Measurements from ENCODE around the gene HBM.
"Not testable (repeated sequence)": the region's sequence is repeated elsewhere in the genome, so short reads cannot be mapped to it uniquely, and the experiment has no call there.

The HBM gene

DNA sequence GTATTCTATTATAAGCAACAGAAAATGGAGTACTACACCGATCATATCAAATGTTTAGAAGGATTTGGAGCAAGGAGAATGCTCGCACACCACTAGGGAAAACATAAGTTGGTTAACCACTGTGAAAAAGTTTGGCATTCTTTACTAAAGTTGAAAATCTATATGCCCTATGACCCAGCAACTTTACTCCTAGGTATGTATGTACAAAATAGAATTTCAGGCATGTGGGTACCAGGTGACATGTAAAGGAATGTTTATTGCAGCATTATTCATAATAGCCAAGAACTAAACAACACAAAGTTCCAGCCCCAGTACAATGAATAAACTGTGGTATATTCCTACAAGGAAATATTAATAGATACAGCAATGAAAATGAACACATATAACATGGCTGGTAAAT lies 19.1 kb upstream of the HBM start:
- DNase-seq (ENCODE audit: low read depth), result no peak

DNA sequence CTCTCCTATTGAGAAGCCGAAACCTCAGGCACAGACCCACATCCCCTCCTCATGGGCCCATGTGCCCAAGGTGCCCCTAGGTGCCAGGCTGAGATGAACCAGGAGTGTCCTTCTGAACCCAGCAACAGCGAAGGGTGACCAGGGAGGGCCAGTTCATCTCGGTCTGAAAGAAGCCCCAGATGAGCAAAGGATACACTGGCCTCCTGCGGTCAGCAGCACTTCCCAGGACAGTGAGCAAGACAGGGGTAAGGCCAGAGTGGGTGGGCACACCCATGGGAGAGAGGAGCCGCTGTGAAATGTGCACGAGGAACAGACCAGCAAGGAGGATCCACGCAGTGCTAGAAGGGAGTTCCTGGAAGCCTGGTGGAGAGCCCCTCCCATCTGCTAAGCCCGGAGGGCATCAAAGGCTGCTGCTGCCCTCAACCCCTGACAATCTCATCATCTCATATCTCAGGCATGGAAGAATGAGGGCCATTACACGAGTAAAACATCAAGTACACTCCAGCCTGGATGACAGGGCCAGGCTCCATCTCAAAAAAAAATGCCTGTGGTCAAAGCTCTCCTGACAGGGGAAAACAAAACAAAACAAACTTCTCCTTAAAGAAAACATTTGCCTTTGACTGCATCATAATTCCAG lies 16.6 kb upstream of the HBM start:
- no peak for DNase-seq (ENCODE audit: low read depth)

DNA sequence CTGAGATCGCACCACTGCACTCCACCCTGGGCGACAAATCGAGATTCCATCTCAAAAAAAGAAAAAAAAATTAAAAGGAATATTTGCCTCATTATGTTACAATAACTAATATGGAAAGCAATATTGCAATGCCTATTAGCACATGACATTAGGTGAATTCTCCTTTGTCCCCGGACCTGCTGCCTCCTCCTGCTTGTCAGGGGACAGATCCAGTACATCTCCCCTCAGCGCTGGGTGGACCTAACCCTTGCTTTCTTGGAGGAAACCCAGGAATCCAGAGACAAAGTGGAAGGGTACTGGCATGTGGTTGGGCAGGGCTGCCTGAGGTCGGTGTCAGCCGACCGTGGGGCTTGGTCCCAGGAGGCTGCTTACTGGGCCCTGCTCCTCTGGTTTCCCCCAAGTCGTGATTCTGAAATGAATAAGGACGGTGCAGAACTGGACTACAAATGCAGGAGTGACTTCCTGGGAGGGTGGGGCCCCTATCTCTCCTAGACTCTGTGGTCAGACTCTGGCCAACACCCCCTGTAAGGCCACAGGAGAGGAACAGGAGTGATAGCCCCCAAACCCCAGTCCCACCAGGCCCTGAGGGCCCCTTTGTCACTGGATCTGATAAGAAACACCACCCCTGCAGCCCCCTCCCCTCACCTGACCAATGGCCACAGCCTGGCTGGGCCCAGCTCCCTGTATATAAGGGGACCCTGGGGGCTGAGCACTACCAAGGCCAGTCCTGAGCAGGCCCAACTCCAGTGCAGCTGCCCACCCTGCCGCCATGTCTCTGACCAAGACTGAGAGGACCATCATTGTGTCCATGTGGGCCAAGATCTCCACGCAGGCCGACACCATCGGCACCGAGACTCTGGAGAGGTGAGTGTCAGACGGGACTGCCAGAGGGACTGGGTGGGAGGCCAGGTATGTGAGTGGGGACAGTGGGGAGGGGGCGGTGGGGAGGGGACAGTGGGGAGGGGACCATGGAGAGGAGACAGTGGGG lies 13.3 kb upstream of the HBM start, which contains the start of gene HBZ:
TSS of gene HBZ (plus strand) at position 504 of the 988 bp plus-strand sequence. CDS start at position 770, 266 bp downstream.
- no peak for DNase-seq (ENCODE audit: low read depth)

DNA sequence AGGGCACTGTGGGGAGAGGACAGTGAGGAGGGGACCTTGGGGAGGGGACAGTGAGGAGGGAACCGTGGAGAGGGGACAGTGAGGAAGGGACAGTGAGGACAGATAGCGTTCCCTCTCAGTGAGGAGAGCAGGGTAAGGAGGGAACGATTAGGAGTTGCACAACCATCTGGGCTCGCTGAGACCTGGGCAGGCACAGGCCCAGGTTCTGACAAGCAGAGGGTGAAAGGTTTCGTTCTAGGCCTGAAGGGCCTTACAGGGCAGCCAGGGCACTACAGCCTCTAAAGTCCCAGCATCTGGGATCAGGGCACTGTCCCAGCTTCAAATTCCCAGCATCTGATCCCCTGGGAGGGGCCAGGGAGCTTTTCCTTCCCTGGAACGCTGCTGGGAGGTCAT lies 12.7 kb upstream of the HBM start:
- DNase-seq (ENCODE audit: low read depth), result not testable (repeated sequence)

DNA sequence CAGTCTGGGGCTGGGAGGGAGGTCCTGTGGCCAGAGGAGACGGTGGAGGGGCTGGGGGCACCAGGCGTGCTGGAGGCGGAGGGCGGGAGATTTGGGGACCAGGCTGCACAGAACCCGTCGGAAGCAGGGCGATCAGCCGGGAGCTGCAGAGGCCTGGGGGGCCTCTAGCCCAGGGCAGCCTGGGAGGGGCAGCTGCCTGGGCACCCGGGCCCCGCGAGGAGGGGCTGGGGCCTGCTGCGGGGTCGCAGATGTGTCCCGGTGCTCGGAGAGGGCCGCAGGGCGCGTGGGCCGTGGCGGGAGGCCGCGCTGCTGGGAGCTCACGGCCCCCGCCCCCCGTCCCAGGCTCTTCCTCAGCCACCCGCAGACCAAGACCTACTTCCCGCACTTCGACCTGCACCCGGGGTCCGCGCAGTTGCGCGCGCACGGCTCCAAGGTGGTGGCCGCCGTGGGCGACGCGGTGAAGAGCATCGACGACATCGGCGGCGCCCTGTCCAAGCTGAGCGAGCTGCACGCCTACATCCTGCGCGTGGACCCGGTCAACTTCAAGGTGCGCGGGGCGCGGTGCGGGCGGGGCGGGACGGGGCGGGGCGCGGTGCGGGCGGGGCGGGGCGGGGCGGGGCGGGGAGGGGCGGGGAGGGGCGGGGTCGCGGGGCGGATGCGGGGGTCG lies 12.1 kb upstream of the HBM start:
- not testable (repeated sequence) for DNase-seq (ENCODE audit: low read depth)

DNA sequence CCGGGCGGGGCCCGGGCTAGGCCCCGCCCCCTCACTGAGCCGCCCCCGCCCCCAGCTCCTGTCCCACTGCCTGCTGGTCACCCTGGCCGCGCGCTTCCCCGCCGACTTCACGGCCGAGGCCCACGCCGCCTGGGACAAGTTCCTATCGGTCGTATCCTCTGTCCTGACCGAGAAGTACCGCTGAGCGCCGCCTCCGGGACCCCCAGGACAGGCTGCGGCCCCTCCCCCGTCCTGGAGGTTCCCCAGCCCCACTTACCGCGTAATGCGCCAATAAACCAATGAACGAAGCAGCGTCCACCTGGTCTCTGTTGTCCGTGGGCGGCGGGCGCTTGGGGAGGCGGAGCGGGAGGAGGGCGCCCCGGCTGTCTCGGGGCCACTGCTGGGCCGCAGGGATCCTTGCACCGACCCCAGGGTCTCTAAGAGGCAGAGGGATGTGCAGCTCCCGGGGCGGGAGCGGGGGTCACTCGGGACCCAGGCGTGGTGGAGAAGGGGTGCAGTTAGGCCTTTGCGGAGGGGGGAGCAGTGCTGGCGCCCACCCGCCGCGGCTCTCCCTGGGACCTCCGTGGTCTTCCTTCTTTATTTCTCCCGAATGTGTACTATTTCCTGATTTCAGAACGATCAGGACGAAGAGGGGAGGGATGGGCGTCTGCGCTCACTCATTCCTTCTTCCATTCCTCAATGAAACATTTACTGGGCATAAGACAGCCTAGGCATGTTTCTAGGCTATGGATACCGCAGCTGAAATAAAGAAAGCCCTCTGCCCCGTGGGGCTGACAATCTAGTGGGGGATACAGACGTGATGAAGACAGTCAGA lies 11.4 kb upstream of the HBM start:
- no peak for DNase-seq (ENCODE audit: low read depth)

DNA sequence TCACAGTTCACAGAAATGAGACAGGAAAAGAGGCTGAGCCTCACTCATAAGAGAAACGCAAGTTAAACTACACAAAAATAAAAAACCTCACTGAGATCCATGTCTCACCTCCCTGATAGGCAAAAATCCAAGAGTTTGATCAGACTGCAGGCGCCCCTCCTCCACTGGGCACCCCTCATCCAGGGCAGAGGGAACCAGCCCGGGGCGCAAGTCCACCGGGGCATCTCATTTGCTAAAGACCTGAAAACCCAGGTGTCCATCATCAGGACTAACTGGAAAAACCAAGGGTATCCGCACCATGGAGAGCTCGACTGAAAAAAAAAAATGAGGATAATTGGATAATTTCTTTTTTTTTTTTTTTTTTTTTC lies 10.8 kb upstream of the HBM start:
- DNase-seq (ENCODE audit: low read depth), result no peak

DNA sequence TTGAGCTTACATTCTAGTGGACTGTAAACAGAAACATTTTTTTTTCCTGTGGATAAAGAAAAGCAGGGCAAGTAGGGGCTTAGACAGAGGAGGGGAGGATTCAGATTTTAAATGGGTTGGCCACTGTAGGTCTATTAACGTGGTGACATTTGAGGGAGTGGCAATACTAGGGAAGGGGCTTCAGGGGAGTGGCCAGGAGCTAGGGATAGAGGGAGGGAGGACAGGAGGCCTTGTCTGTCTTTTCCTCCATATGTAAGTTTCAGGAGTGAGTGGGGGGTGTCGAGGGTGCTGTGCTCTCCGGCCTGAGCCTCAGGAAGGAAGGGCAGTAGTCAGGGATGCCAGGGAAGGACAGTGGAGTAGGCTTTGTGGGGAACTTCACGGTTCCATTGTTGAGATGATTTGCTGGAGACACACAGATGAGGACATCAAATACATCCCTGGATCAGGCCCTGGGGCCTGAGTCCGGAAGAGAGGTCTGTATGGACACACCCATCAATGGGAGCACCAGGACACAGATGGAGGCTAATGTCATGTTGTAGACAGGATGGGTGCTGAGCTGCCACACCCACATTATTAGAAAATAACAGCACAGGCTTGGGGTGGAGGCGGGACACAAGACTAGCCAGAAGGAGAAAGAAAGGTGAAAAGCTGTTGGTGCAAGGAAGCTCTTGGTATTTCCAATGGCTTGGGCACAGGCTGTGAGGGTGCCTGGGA lies 6.5 kb upstream of the HBM start:
- no peak for DNase-seq (ENCODE audit: low read depth)

DNA sequence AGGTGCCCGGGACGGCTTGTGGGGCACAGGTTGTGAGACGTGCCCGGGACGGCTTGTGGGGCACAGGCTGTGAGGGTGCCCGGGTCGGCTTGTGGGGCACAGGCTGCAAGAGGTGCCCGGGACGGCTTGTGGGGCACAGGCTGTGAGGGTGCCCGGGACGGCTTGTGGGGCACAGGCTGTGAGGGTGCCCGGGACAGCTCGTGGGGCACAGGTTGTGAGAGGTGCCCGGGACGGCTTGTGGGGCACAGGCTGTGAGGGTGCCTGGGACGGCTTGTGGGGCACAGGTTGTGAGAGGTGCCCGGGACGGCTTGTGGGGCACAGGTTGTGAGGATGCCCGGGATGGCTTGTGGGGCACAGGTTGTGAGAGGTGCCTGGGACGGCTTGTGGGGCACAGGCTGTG lies 5.5 kb upstream of the HBM start:
- not testable (repeated sequence) for DNase-seq (ENCODE audit: low read depth)

DNA sequence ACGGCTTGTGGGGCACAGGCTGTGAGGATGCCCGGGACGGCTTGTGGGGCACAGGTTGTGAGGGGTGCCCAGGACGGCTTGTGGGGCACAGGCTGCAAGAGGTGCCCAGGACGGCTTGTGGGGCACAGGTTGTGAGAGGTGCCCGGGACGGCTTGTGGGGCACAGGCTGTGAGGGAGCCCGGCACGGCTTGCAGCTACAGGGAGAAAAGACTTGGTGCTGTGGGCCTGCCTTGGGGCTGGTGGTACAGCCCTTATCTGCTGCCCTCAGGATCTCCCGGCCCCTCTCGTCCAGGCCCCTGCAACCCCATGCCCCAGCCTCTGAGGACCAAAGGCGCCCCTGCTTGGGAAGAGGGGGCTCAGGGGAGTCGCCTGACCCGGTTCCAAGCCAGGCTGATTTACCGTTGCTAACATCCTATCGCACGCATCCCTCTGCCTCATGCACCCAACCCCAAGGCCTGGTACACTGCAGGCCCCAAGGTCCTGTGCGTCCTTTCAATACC lies 5.0 kb upstream of the HBM start:
- no peak for DNase-seq (ENCODE audit: low read depth)

DNA sequence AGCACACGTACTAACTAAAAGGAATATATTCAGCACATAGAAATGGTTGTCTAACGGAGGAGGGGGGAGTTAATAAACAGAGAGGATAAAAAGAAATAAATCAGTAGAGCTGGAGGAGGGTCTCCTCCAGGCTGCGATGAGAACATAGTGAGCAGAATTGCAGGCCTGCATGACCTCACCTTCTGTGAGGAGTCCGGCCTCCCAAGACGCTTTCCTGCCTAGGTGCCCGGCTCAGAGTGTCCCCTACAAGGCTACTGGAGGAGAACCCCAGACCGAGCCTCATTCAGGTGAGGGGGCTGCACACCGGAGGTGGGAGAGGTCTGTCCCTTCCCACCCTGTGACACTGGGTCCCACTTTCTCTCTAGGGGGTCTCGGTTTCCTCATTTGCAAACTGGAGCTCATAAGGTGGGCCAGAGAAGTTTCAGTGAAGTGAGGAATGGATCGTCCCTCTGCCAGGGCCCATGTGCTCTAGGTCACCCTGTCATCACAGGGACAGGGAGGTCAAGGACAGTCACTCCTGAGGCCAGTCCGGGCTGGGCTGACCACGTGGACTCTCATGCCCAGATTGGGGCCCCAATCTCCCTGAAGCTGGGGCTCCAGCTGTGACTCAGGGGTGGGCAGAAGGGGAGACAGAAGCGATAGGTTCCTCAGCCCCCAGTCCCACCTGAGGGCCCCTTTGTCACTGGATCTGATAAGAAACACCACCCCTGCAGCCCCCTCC lies 3.3 kb upstream of the HBM start:
- no peak for DNase-seq (ENCODE audit: low read depth)

DNA sequence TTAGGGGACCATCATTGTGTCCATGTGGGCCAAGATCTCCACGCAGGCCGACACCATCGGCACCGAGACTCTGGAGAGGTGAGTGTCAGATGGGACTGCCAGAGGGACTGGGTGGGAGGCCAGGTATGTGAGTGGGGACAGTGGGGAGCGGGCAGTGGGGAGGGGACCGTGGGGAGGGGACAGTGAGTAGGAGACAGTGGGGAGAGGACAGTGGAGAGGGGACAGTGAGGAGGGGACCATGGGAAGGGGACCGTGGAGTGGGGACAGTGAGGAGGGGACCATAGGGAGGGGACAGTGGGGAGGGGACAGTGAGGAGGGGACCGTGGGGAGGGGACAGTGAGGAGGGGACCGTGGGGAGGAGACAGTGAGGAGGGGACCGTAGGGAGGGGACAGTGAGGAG lies 2.6 kb upstream of the HBM start:
- DNase-seq (ENCODE audit: low read depth), result not testable (repeated sequence)

DNA sequence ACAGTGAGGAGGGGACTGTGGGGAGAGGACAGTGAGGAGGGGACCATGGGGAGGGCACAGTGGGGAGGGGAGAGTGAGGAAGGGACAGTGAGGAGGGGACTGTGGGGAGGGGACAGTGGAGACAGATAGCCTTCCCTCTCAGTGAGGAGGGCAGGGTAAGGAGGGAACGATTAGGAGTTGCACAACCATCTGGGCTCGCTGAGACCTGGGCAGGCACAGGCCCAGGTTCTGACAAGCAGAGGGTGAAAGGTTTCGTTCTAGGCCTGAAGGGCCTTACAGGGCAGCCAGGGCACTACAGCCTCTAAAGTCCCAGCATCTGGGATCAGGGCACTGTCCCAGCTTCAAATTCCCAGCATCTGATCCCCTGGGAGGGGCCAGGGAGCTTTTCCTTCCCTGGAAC lies 2.1 kb upstream of the HBM start:
- not testable (repeated sequence) for DNase-seq (ENCODE audit: low read depth)

DNA sequence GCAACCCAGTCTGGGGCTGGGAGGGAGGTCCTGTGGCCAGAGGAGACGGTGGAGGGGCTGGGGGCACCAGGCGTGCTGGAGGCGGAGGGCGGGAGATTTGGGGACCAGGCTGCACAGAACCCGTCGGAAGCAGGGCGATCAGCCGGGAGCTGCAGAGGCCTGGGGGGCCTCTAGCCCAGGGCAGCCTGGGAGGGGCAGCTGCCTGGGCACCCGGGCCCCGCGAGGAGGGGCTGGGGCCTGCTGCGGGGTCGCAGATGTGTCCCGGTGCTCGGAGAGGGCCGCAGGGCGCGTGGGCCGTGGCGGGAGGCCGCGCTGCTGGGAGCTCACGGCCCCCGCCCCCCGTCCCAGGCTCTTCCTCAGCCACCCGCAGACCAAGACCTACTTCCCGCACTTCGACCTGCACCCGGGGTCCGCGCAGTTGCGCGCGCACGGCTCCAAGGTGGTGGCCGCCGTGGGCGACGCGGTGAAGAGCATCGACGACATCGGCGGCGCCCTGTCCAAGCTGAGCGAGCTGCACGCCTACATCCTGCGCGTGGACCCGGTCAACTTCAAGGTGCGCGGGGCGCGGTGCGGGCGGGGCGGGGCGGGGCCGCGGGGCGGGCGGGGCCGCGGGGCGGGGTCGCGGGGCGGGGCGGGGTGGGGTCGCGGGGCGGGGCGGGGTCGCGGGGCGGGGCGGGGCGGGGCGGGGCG lies 1.5 kb upstream of the HBM start:
- not testable (repeated sequence) for DNase-seq (ENCODE audit: low read depth)

DNA sequence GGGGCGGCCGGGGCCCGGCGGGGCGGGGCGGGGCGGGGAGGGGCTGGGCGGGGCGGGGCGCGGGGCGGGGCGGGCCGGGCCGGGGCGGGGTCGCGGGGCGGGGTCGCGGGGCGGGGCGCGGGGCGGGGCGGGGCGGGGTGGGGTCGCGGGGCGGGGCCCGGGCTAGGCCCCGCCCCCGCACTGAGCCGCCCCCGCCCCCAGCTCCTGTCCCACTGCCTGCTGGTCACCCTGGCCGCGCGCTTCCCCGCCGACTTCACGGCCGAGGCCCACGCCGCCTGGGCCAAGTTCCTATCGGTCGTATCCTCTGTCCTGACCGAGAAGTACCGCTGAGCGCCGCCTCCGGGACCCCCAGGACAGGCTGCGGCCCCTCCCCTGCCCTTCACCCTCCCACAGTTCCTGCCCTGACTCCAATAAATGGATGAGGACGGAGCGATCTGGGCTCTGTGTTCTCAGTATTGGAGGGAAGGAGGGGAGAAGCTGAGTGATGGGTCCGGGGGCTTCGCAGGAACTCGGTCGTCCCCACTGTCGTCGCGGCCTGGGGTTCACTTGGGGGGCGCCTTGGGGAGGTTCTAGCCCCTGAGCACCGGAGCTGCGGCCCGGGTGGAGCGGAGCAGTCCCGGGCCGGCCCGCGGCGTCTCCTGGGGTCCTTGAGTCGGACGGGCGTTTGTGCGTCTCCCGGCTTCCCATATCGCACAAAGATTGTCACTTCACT lies 795 bp upstream of the HBM start:
- no peak for DNase-seq (ENCODE audit: low read depth)

DNA sequence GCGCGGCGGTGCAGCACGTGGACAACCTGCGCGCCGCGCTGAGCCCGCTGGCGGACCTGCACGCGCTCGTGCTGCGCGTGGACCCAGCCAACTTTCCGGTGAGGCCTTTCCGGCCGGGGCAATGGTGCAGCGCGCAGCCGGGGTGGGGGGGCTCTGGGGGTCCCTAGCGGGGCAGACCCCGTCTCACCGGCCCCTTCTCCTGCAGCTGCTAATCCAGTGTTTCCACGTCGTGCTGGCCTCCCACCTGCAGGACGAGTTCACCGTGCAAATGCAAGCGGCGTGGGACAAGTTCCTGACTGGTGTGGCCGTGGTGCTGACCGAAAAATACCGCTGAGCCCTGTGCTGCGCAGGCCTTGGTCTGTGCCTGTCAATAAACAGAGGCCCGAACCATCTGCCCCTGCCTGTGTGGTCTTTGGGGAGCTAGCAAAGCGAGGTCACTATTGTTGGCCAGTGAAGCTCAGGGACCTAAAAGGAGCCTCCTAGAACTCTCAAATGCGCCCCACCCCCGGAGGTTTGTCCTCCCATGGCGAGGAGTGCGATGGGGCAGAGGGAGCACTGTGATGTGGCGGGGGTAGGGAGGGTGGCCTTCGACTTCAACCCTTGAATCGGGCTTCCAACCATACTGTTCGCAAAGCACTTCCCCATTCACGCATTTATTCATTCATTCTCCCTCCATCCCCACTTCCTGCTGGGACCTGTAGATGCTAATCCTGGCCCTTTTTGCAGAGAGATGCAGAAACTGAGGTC lies 770 bp downstream of the HBM start:
- no peak for DNase-seq (ENCODE audit: low read depth)

DNA sequence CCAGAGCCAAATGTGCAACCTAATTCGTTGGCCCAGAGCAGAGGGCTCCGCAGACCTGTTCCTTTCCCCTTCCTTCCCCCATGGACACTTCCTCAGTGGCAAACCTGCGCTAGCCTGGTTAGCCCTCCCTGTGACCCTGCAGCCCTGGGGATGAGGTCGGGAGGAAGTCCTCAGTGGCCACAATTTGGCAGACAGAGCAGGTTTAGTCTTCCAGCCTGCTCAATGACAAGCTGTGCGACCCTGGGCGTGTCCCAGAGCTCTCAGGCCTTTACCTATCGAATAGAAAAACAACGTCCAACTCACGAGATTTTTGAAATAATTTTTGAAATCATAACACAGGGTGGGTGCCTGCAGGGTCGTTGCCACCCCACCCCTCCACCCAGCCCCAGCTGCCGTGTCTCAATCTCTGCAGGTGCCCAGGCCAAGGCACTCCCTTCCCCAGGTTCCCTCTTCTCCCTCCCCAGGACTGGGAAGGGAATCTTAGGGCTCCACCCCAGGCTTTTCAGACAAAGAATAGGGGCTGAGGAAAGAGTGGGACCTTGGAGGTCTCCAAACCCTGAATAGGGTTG lies 1.4 kb downstream of the HBM start:
- no peak for DNase-seq (ENCODE audit: low read depth)

DNA sequence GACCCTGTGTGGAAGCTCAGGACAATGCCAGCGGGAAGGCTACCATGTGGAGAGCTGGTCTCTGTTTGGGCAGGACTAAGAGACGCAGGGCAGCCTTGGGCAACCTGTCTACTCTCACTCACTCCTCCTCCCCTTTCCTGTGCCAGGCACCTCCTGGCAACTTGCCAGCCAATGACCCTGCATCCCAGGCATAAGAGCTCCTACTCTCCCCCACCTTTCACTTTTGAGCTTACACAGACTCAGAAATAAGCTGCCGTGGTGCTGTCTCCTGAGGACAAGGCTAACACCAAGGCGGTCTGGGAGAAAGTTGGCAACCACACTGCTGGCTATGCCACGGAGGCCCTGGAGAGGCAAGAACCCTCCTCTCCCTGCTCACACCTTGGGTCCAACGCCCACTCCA lies 2.6 kb downstream of the HBM start:
- no peak for DNase-seq (ENCODE audit: low read depth)

Measured in activated gamma-delta T cell treated with anti-CD3 and anti-CD28 coated beads, Interleukin-2, amount 50 U/mL, for 16 hours (primary cell).